Tibial artery (tissue), 4 donors: ENCODE results near the gene OR2J2.
"Not testable (repeated sequence)": the region's sequence is repeated elsewhere in the genome, so short reads cannot be mapped to it uniquely, and the experiment has no call there.

Source experiments
- DNase-seq, 2 donors: peaks; one replicate each; pipeline ENCODE4 v3.0.0-alpha.2; 2019
- H3K27ac ChIP-seq, 2 donors: fragments of 200-600 bp; sonication (generic) in 1 of 2; 1 replicate in 1 of 2; 2 replicates in 1 of 2; pipeline ENCODE4 v1.5.1; 2018 to 2019; ENCODE audit warnings: mild to moderate bottlenecking in 1 of 2
- H3K27me3 ChIP-seq, 2 donors: fragments of 200-600 bp; sonication (generic) in 1 of 2; one replicate each; pipeline versions ENCODE4 v1.5.1 to v1.6.0; 2016 to 2019
- H3K36me3 ChIP-seq, 3 donors: fragments of 200-600 bp; sonication (generic) in 2 of 3; one replicate each; pipeline ENCODE4 v1.5.1; 2016 to 2019; ENCODE audit warnings: mild to moderate bottlenecking in 2 of 3
- H3K4me1 ChIP-seq, 4 donors: fragments of 200-600 bp; sonication (generic) in 2 of 4; 1 replicate in 3 of 4; 2 replicates in 1 of 4; pipeline ENCODE4 v1.5.1; 2016 to 2019
- H3K4me3 ChIP-seq, 2 donors: fragments of 200-600 bp; sonication (generic) in 1 of 2; 1 replicate in 1 of 2; 2 replicates in 1 of 2; pipeline ENCODE4 v1.5.1; 2018 to 2019; ENCODE audit warnings: mild to moderate bottlenecking in 2 of 2
- H3K9me3 ChIP-seq, 3 donors: fragments of 200-600 bp; sonication (generic) in 1 of 3; one replicate each; pipeline ENCODE4 v1.5.1; 2016 to 2019
- intact Hi-C: fragments of 100-400 bp; cut with DNase I; formaldehyde crosslinking; loops from one replicate; pipeline ENCODE4 v1.15.0; 2023; ENCODE audit warnings: low total_unique reads
- TF ChIP-seq, protein P1 (sequence below), 2 experiments: fragments of 200-600 bp in 1 of 2; fragments of 450-650 bp in 1 of 2; IDR thresholded peaks; one replicate each; pipeline ENCODE4 v1.5.1; 2017 to 2019; ENCODE audit warnings: antibody characterized with exemption in 2 of 2, mild to moderate bottlenecking in 1 of 2, moderate library complexity in 1 of 2

OR2J2 gene

DNA sequence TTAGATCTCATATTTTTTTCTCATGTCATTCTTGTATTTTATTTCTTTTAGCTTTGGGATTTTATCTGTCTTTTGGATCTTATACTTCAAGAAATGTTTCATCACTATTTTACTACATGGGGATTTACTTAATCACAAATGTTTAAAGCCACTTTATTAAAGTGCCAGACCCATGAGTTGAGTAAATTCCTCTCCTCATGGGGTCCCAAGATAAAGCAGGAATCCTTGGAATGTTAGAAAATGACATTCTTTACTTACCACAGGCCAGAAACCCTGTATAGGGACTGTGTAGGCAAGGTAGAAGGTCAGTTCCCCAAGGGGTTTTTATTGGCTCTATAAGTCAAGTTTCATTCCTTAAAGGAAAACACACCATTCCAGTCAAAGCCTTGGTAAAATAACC lies 28.4 kb upstream of the OR2J2 start:
- Histone ChIP-seq H3K9me3 (no peaks in the 10 kb centered on the region), H3K27ac (no peak overlapping the region), H3K27me3 (no peaks in the 10 kb centered on the region), H3K4me3 (no peak overlapping the region), H3K4me1 (no peaks in the 10 kb centered on the region), H3K36me3 (no peaks in the 10 kb centered on the region)
- TF ChIP-seq, protein P1, sequence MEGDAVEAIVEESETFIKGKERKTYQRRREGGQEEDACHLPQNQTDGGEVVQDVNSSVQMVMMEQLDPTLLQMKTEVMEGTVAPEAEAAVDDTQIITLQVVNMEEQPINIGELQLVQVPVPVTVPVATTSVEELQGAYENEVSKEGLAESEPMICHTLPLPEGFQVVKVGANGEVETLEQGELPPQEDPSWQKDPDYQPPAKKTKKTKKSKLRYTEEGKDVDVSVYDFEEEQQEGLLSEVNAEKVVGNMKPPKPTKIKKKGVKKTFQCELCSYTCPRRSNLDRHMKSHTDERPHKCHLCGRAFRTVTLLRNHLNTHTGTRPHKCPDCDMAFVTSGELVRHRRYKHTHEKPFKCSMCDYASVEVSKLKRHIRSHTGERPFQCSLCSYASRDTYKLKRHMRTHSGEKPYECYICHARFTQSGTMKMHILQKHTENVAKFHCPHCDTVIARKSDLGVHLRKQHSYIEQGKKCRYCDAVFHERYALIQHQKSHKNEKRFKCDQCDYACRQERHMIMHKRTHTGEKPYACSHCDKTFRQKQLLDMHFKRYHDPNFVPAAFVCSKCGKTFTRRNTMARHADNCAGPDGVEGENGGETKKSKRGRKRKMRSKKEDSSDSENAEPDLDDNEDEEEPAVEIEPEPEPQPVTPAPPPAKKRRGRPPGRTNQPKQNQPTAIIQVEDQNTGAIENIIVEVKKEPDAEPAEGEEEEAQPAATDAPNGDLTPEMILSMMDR (IDR thresholded peaks at IDR 0.05): no peak
- intact Hi-C loops: no loop called here
- no peak for DNase-seq

DNA sequence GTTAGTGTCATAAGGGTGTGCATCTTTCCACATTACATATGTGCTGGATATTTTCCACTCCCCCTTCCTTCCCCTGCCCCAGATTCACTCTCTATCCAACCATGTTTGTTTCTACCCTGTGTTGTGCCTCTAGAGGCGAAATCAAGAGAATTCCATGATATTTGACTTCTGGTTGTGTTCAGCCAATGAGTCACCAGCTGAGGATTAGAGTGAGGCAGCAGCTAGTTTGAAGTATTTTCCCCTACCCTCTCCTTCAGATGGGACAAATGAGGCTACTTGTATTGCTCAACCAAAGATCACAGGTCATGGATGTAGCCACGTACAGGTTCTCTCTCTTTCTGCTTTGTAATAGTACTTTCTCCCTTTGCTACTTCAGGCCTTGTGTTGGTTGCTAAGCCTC lies 24.5 kb upstream of the OR2J2 start:
- intact Hi-C loops: no loop called here
- Histone ChIP-seq H3K27ac (no peak overlapping the region), H3K4me1 (no peaks in the 10 kb centered on the region), H3K27me3 (no peaks in the 10 kb centered on the region), H3K4me3 (no peak overlapping the region), H3K9me3 (no peaks in the 10 kb centered on the region), H3K36me3 (no peaks in the 10 kb centered on the region)
- DNase-seq: no peak
- TF ChIP-seq, protein P1 (IDR thresholded peaks at IDR 0.05): no peak

DNA sequence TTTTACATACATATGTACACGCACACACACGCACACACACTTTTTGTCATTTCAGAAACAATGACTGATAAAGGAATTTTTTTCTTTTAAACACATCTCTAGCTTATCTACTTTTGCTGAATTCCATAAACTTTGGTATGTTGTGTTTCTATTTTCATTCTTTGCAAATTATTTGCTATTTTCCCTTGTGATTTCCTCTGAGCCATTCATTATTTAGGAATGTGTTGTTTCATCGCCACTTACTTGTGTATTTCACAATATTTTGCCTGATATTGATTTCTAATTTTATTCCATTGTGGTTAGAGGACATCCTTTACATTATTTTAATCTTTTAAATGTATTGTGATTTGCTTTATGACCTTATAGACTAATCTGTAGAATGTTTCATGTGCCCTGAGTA lies 23.6 kb upstream of the OR2J2 start:
- no peak for DNase-seq
- TF ChIP-seq, protein P1 (IDR thresholded peaks at IDR 0.05): no peak
- H3K9me3 ChIP-seq: no peaks in the 10 kb centered on the region
- intact Hi-C loops: no loop called here
- no peaks in the 10 kb centered on the region for H3K36me3 ChIP-seq
- H3K4me1 ChIP-seq: no peaks in the 10 kb centered on the region
- H3K27ac ChIP-seq: no peak overlapping the region
- no peaks in the 10 kb centered on the region for H3K27me3 ChIP-seq
- H3K4me3 ChIP-seq: no peak overlapping the region

DNA sequence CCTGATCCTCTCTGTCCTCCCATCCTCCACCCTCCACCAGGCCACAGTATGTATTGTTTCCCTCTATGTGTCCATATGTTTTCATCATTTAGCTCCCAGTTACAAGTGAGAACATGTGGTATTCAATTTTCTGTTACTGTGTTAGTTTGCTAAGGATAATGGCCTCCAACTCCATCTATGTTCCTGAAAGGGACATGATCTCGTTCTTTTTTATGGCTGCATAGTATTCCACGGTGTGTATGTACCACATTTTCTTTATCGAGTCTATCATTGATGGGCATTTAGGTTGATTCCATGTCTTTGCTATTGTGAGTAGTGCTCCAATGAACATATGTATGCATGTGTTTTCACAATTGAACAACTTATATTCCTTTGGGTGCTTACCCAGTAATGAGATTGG lies 21.3 kb upstream of the OR2J2 start:
- H3K9me3 ChIP-seq, H3K36me3 ChIP-seq, H3K27me3 ChIP-seq, intact Hi-C loops, H3K4me1 ChIP-seq, H3K4me3 ChIP-seq, DNase-seq, H3K27ac ChIP-seq: not testable (repeated sequence)

DNA sequence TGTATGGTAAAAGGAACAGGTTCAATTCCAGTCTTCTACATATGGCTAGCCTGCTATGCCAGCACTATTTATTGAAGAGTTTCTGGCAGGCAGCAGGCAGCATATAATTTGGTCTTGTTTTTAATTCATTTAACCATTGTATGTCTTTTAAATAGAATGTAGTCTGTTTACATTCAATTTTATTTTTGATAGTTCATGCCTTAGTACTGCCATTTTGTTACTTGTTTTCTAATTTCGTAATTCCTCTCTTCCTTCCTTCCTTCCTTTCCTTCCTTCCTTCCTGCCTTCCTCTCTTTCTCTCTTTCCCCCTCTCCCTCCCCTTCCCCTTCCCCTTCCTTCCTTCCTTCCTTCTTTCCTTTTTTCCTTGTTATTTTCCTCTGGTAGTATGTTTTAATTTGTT lies 17.6 kb upstream of the OR2J2 start:
- Histone ChIP-seq H3K27me3 (no peaks in the 10 kb centered on the region), H3K4me1 (no peaks in the 10 kb centered on the region), H3K27ac (no peak overlapping the region), H3K9me3 (no peaks in the 10 kb centered on the region), H3K4me3 (no peak overlapping the region), H3K36me3 (no peaks in the 10 kb centered on the region)
- no peak for DNase-seq
- intact Hi-C loops: no loop called here
- TF ChIP-seq, protein P1 (IDR thresholded peaks at IDR 0.05): no peak

DNA sequence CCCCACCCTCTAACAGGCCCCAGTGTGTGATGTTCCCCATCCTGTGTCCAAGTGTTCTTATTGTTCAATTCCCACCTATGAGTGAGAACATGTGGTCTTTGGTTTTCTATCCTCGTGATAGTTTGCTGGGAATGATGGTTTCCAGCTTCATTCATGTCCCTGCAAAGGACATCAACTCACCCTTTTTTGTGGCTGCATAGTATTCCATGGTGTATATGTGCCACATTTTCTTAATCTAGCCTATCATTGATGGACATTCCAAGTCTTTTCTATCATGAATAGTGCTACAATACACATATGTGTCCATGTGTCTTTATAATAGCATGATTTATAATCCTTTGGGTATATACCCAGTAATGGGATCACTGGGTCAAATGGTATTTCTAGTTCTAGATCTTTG lies 15.5 kb upstream of the OR2J2 start:
- H3K4me1 ChIP-seq, H3K9me3 ChIP-seq, DNase-seq, H3K4me3 ChIP-seq, intact Hi-C loops, H3K36me3 ChIP-seq, H3K27me3 ChIP-seq, H3K27ac ChIP-seq: not testable (repeated sequence)

DNA sequence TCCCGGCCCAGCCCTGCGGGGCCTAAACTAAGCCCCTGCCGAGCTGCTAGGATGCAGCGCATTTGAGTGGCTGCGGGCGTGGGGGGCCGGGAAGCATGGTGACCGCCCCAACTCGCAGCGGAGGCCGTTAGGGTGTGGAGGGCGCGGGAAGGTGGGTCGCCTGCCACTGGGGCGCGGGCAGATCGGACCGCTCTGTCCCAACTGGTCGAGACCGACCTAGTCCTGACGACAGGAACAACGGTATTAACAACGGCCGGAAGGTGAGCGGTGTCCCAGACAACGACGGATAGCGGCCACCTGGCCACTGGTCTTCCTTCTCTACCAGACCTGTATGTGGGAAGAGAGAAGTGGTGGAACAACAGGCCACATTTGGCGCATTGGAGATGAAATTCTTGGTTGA lies 10.8 kb upstream of the OR2J2 start:
- H3K9me3 ChIP-seq, H3K4me3 ChIP-seq, H3K27ac ChIP-seq, H3K4me1 ChIP-seq, DNase-seq, H3K36me3 ChIP-seq, intact Hi-C loops, H3K27me3 ChIP-seq: not testable (repeated sequence)

DNA sequence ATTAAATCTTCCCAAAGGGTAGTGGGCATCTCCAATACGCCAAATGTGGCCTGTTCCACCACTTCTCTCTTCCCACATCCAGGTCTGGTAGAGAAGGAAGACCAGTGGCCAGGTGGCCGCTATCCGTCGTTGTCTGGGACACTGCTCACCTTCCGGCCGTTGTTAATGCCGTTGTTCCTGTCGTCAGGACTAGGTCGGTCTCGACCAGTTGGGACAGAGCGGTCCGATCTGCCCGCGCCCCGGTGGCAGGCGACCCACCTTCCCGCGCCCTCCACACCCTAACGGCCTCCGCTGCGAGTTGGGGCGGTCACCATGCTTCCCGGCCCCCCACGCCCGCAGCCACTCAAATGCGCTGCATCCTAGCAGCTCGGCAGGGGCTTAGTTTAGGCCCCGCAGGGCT lies 5.1 kb upstream of the OR2J2 start:
- H3K4me3 ChIP-seq, H3K27ac ChIP-seq, H3K27me3 ChIP-seq, H3K4me1 ChIP-seq, H3K9me3 ChIP-seq, H3K36me3 ChIP-seq, intact Hi-C loops, DNase-seq: not testable (repeated sequence)
